ENCODE data around the gene PHACTR4. TPM values are rescaled to one million over a fixed set of nuclear protein-coding genes. Genes with fewer than 3 reads are reported as not detected.
"Not testable (repeated sequence)": the region's sequence is repeated elsewhere in the genome, so short reads cannot be mapped to it uniquely, and the experiment has no call there.

Gene PHACTR4
- total RNA-seq, 1 donor from 2014 or later: 15.1 TPM

DNA sequence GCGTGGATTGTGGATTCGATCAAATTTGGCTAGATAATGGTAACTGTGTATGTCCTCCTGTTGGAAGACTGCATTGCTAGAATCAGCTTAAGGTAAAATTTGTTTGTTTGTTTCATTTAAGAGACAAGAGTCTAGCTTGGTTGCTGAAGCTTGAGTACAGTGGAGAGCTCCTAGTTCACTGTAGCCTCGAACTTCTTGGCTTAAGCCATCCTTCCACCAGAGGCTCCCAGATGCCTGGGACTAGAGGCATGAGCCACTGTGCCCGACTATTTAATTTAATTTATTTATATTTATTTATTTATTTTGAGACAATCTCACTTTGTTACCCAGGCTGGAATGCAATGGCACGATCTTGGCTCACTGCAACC lies 1.5 kb downstream of the PHACTR4 start:
- DNase-seq: no peak

DNA sequence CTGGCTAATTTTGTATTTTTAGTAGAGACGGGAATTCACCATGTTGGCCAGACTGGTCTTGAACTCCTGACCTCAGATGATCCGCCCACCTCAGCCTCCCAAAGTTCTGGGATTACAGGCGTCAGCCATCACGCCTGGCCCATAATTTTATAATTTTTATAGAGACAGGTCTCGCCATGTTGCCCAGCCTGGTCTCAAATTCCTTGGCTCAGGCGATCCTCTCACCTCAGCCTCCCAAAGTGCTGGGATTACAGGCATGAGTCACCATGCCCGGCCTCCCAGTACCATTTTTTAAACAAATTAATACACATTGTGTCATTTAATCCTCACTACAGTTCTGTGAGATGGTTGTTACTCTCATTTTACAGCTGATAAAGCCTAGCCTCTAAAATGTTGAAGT lies 3.9 kb downstream of the PHACTR4 start:
- not testable (repeated sequence) for DNase-seq

DNA sequence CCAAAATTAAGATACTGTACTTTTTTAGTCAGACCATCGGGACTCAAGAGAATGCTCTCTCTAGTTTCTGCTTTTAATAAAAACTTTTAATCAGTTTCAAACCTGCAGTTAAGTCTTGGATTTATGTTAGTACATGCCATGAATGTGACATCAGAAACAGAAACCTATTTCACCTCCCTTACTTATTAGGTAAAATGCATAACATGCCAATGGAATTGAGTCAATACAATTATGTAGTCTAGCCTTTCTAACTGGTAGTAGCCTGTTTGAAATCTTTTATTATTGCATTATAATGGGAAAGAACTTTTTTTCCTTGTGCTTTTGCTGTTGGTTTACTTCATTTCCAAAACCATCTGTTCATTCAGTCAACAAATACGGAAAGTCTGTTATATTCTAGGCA lies 4.8 kb downstream of the PHACTR4 start:
- no peak for DNase-seq

DNA sequence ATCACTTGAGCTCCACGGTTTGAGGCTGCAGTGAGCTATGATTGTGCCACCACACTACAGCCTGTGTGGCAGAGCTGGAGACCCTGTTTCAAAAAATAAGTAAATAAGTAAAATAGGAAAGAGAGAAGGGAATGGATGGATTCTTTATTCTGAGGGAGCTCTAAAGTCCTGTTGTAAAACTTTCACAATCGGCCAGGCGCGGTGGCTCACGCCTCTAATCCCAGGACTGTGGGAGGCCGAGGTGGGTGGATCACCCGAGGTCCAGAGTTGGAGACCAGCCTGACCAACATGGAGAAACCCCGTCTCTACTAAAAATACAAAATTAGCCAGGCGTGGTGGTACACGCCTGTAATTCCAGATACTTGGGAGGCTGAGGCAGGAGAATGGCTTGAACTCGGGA lies 6.1 kb downstream of the PHACTR4 start:
- not testable (repeated sequence) for DNase-seq

DNA sequence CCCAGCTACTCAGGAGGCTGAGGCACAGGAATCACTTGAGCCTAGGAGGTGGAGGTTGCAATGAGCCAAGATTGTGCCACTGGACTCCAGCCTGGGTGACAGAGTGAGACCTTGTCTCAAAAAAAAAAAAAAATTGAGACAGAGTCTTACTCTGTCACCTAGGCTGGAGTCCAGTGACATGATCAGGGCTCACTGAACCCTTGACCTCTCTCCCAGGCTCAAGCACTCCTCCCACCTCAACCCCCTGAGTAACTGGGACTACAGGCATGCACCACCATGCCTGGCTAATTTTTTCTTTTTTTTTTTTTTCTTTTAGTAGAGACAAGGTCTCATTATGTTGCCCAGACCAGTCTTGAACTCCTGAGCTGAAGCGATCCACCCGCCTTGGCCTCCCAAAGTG lies 6.7 kb downstream of the PHACTR4 start:
- not testable (repeated sequence) for DNase-seq

DNA sequence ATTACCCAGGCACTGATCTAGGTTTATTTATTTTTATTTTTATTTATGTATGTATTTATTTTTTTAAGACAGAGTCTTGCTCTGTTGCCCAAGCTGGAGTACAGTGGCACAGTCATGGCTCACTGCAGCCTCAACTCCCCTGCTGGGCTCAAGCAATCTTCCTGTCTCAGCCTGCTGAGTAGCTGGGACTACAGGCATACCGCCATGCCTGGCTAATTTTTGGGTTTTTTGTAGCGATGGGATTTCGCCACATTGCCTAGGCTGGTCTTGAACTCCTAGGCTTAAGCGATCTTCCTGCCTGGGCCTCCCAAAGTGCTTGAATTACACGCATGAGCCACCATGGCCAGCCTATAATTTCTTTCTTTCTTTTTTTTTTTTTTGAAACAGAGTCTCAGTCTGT lies 9.4 kb downstream of the PHACTR4 start:
- DNase-seq: no peak

DNA sequence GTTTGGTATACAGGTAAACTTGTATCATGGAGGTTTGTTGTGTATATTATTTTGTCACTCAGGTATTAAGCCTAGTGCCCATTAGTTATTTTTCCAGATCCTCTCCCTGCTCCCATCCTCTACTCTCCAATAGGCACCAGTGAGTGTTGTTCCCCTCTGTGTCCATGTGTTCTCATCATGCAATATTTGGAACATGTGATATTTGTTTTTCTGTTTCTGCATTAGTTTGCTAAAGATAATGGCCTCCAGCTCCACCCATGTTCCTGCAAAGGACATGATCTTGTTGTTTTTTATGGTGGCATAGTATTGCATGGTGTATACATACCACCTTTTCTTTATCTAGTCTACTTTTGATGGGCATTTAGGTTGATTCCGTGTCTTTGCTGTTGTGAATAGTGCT lies 10.9 kb downstream of the PHACTR4 start:
- DNase-seq: no peak

DNA sequence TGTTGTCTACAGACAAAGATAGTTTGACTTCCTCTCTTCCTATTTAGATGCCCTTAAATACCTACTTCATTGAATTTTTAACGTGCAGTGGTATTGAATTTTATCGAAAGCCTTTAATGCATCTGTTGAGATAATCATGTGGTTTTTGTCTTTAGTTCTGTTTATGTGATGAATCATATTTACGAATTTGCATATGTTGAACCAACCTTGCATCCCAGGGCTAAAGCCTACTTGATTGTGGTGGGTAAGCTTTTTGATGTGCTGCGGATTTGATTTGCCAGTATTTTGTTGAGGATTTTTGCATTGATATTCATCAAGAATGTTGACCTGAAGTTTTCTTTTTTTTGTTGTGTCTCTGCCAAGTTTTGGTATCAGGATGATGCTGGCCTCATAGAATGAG lies 14.2 kb downstream of the PHACTR4 start:
- not testable (repeated sequence) for DNase-seq

DNA sequence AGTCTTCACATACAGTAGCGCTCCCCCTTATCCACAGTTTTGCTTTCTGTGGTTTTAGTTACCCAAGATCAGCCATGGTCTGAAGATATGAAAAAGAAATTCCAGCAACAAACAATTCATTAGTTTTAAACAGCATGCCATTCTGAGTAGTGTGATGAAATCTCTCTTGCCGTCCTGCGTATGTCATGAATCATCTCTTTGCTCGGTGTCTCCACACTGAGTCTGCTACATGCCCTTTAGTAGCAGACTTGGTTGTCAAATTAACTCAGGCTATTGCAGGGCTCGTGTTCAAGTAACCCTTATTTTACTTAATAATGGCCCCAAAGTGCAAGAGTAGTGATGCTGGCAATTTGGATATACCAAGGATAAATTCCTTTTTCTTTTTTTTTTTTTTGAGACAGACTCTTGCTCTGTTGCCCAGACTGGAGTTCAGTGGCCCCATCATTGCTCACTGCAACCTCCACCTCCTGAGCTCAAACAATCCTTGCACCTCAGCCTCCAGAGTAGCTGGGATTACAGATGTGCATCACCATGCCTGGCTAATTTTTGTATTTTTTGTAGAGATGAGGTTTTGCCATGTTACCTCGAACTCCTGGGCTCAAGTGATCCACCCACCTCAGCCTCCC lies 22.6 kb downstream of the PHACTR4 start:
- no peak for DNase-seq

DNA sequence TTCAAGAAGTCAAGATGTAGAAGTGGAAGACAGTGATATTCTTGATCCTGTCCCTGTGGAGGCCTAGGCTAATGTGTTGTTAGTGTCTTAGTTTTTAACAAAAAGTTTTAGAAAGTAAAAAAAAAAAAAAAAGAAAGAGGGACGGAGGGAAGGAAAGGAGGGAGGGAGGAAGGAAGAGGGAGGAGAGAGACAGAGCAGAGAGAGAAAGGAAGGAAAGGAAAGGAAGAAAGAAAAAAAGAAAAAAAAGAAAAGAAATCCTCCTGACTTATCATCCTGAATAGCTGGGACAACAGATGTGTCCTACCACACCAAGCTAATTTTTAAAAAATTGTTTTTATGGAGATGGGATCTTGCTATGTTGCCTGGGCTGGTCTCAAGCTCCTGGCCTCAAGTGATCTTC lies 24.6 kb downstream of the PHACTR4 start:
- DNase-seq: no peak

DNA sequence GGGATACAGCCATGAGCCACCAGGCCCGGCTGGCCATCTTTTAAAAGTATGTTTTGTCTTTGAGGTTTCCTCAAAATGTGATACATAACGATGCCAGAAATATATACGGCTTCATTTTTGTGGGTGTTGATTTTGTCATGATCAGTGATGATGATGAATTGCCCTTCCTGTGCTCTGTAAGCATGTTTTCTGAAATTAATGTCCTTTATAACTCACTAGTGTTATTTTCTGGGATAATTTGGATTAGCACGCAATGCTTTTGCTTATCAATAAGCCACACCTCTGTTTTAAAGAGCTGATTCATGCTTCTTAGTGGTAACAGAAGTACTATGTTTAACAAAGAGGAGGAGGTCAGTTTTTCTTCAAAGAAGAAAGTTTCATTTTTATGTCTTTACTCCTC lies 25.6 kb downstream of the PHACTR4 start:
- DNase-seq: no peak

DNA sequence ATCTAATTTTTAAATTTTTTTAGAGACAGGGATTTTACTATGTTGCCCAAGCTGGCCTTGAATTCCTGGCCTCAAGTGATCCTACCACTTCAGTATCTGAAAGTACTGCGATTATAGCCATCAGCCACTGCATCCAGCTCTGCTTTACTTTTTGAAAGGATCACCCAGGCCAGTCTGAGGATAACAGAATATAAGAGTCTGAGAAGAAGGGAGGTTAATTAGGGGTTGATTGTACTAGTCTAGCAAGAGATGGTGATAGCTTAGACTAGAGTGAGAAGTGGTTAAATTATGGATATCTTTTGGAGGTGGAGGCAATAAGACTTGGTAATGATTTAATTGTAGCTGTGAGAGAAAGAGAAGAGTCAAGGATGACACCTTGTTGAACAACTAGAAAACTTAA lies 32.2 kb downstream of the PHACTR4 start:
- DNase-seq: no peak

DNA sequence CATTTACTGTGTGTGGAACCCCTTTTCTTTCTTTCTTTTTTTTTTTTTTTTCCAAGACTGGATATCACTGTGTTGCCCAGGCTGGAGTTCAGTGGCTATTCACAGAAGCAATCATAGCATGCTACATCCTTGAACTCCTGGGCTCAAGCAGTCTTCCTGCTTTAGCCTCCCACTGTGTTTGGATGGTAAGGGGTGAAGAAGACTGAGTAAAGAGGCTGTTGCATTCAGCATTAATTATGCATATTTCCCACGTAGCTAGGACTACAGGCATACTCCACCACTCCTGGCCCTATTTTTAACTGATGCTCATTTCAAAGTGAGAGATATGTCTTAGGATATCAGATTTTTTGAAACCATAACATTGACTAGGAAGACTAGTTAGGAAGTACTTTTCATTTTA lies 39.5 kb downstream of the PHACTR4 start:
- DNase-seq: no peak

DNA sequence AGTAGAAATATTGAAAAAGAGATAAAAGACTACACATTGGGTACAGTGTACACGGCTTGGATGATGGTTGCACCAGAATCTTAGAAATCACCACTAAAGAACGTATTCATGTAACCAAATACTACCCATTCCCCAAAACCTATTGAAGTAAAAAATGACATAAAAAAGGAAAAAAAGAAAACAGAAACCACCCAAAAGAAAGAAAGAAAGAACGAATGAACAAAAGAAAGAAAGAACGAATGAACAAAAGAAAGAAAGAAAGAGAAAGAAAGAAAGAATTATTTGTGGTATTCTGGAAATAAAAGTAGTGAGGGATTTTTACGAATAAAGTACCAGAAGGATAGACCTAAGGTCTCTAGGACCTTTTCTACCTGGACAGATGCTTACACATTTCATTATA lies 42.1 kb downstream of the PHACTR4 start:
- no peak for DNase-seq

DNA sequence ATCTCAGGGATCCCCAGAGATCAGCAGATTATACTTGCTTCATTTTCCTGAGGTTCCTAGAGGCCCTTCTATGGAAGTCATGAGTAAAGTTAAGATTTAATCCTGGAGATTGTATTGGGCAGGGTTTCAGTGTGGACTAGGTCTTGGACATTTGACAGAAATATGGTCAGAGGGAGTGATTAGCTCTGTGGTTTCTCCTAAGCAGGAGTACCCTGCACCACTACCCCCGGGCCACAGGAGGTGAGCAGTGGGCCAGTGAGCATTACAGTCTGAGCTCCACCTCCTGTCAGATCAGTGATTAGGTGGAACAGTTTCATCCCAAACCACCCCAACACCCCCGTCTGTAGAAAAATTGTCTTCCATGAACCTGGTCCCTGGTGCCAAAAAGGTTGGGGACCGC lies 43.2 kb downstream of the PHACTR4 start:
- DNase-seq: no peak

DNA sequence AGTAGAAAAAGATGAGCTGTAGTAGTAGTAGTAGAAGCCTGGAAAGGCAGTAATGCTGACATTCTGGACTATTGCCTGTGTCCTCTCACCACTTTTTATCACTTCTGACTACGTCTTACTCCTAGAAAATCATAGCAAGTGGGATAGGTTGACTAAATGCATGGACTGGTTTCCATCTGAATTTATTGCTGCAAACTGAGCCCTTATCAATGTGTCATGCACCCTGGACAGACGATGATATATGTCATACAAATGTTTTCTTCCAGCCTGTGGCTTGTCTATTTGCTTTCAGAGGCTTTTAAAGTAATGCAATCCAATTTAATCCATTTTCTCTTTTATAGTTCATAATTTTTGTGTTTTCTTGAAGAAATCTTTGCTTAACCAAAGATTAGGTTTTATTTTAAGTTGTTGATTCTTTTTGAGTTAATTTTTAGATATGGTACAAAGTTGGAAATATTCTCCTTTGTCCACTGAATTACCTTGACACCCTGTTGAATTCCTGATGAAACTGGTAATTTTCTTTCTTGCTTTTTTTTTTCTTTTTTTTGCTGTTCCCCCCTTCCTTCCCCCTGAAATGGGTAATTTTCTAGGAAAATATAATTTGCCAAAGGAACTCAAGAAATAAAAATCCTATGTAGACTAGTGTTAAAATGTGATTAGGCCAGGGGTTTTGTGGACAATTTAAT lies 47.1 kb downstream of the PHACTR4 start:
- DNase-seq: no peak

DNA sequence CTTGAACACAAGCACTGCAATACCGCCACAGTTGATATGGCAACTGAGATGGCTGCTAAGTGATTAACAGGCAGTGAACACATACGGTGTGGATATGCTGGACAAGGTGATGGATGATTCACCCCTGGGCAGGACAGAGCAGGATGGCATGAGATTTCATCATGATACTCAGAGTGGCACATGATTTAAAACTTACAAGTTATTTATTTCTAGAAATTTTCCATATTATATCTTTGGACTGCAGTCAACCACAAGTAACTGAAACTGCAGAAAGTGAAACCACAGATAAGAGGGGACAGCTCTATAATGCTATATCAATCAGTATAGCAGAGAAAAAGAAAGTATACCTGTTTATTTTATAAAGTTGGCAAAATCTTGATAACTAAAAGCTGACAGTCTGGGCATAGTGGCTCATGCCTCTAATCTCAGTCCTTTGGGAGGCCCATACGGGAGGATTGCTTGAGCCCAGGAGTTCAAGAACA lies 47.9 kb downstream of the PHACTR4 start:
- no peak for DNase-seq

DNA sequence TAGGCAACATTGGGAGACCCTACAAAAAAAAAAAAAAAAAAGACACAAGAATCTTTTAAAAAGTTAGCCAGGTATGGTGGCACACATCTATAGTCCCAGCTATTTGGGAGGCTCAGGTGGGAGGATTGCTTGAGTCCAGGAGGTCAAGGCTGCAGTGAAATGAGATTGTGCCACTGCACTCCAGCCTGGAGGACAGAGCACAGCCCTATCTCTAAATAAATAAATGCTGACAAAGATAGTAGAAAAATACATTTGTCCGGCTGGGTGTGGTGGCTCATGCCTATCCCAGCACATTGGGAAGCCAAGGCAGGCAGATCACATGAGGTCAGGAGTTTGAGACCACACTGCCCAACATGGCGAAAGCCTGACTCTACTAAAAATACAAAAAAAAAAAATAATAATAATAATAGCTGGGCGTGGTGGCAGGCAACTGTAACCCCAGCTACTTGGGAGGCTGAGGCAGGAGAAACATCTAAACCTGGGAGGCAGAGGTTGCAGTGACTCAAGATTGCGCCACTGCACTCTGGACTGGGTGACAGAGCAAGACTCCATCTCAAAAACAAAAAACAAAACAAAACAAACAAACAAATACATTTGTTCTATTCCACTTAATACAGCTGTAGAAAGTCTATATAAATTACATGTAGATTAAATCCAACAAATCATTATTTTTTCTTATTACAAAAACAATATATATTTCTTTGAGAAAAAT lies 48.5 kb downstream of the PHACTR4 start:
- no peak for DNase-seq

DNA sequence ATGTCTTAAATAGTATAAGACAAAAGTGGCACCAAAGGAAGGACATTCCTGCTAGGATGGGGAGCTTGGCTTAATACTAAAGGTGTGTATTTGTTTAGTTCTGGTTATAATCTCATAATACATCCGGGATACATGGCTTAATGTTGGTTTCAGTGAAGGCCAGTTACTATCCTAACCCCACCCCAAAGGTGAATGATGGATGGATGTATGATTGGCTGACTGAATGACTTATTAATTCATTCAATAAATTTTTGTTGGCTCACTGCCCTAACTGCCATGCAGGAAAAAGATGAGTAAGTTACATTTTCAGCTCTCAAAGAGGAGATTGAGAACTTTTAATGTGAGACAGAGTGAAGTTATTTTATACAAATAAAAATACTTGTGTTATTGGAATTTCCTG lies 52.2 kb downstream of the PHACTR4 start:
- no peak for DNase-seq

DNA sequence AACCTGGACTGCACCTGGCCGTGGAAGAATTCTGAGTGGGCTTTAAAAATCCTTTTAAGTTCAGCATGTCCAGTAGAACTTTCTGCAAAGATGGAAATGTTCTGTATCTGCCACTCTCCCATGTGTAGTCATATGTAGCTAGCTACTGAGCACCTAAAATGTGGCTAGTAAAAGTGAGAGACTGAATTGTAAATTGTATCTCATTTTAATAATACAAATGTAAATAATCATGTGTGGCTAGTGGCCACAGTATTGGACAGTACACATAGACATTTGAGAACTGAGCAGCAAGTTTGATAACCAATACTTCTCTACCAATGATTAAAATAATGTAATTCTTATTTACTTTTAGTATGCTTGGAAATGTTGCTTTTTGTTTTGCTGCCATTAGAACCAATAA lies 57.3 kb downstream of the PHACTR4 start:
- DNase-seq: no peak

DNA sequence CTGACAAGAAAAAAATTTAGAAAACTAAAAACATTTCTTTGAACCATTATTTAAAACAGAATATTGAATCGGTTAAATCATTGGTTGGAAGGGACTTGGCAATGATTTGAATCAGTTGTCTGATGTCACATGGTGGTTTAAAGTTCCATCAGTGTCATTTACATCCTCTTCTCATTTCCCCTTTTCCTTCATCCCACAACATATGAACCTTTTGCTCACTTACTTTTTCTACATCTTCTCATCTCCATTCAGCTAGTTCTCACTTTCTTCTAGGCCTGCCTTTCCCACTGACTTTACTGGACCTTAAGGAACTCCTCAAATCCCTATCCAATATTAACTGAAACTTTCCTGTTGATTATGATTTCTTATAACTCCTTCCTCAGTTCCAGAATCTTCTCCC lies 58.5 kb downstream of the PHACTR4 start:
- DNase-seq: no peak

DNA sequence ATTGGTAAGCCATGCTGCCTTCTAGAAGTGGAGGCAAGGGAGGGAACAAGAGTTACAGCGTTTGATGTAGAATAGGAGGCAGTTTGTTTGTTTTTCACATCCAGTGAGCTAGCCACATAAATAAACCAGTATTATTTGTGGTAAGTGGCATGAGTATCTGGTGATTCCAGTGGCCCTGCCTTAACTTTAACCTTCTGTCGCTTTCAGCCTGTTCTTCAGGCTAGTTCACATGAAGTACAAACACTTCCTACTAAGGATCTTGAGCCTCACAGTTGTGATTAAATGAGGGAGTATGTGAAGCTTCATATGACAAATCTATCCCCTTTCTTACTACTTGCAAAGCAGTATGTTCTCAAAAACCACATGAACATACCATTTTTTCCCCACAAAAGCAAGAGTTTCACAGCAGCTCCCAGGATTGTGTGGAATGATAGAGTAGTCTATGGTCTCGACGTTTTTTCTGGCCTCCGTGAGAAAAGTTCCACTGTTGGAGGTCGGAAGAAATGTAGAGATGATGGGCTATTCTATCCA lies 59.5 kb downstream of the PHACTR4 start:
- no peak for DNase-seq

DNA sequence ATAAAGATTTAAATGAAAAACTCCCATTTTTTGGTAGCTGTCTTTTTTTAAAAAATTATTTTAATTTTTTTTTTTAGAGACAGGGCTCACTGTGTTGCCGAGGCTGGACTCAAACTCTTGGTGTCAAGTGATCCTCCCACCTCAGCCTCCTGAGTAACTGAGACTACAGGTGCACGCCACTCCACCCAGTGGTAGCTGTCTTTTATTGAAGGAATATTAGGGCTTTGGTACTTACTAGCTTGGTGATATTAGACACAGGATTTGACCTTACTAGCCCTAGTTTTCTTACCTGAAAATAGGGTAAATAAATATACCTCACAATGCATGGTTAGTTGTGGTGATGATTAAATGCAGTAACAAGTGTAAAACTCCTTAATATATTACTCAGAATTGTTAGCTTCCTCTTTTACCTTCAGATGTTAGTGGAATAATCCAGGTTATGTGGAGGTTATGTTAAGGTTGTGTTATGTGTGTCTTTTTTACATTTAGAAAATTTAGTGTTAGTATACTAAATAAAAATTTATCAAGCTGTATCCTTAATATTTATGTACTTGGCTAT lies 66.8 kb downstream of the PHACTR4 start:
- DNase-seq: no peak

All from tongue (tissue), 2 donors.